Upper lobe of left lung (tissue), 4 donors: ENCODE measurements around the gene KCNJ1.

Experiments
- POLR2A ChIP-seq, 4 donors: fragments of 450-650 bp; IDR thresholded peaks; one replicate each; pipeline ENCODE4 v1.5.1; 2016 to 2017; ENCODE audit warnings: antibody characterized with exemption in 4 of 4, mild to moderate bottlenecking in 2 of 4
- POLR2AphosphoS5 ChIP-seq, 2 donors: sonication (generic); formaldehyde crosslinking; IDR thresholded peaks; one replicate each; pipeline ENCODE4 v1.5.1; 2017; ENCODE audit warnings: antibody characterized with exemption in 2 of 2
- TF ChIP-seq, protein P1 (sequence below), 6 experiments: fragments of 450-650 bp in 4 of 6; fragments of 200-600 bp in 2 of 6; sonication (generic) in 2 of 6; IDR thresholded peaks; one replicate each; pipeline ENCODE4 v1.5.1; 2016 to 2019; ENCODE audit warnings: antibody characterized with exemption in 6 of 6

- TF ChIP-seq, protein P1, sequence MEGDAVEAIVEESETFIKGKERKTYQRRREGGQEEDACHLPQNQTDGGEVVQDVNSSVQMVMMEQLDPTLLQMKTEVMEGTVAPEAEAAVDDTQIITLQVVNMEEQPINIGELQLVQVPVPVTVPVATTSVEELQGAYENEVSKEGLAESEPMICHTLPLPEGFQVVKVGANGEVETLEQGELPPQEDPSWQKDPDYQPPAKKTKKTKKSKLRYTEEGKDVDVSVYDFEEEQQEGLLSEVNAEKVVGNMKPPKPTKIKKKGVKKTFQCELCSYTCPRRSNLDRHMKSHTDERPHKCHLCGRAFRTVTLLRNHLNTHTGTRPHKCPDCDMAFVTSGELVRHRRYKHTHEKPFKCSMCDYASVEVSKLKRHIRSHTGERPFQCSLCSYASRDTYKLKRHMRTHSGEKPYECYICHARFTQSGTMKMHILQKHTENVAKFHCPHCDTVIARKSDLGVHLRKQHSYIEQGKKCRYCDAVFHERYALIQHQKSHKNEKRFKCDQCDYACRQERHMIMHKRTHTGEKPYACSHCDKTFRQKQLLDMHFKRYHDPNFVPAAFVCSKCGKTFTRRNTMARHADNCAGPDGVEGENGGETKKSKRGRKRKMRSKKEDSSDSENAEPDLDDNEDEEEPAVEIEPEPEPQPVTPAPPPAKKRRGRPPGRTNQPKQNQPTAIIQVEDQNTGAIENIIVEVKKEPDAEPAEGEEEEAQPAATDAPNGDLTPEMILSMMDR (IDR thresholded peaks at IDR 0.05) = no peak
- TF ChIP-seq POLR2AphosphoS5 (IDR thresholded peaks at IDR 0.05) = no peak
- TF ChIP-seq POLR2A (IDR thresholded peaks at IDR 0.05) = no peak
Observed at GRCh38 chr11:128822130-128822529, 45.0 kb downstream of the KCNJ1 start.
